GM12892 (cell line): ENCODE results near the gene PIGP.

ENCODE experiments used
- POLR2A ChIP-seq: IDR thresholded peaks from 2 replicates; pipeline ENCODE4 v1.6.1; 2011; ENCODE audit warnings: low read depth, low read length, control low read depth
- POLR2AphosphoS5 ChIP-seq: IDR thresholded peaks from 2 replicates; pipeline ENCODE4 v1.6.1; 2011; ENCODE audit warnings: low read depth, low read length, control low read depth

DNA sequence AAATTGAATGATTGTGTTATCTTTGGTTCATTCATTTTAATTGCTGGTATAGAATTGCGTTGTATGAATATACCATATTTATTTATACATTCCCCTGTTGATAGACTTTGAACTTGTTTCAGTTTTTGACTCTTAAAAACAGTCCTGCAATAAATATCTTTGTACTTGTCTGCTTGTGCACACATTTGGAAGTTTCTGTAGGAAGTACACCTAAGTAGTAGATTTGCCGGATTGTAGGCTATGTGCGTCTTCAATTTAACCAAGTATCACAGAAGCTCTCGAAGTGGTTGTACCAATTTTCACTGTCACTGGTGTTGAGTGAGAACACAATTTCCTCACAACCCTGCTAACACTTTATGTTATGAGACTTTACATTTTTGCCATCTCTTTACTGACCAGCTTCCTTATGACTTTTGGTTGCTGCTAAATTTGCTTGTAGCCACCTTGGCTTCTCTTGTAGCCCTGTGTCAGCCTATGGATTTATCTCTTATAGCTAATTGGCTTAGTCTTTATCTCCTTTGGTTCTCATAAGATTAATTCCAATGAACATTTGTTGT is 2.4 kb upstream of the PIGP start:
- TF ChIP-seq POLR2A, result no peak
- no peak for TF ChIP-seq POLR2AphosphoS5
